Prostate gland (tissue), 2 donors: ENCODE results near the gene TAF11L4. TPM values are rescaled to one million over a fixed set of nuclear protein-coding genes. Genes with fewer than 3 reads are reported as not detected.
"Not testable (repeated sequence)": the region's sequence is repeated elsewhere in the genome, so short reads cannot be mapped to it uniquely, and the experiment has no call there.

Experiments
- DNase-seq: peaks from one replicate; pipeline ENCODE4 v3.0.0-alpha.2; 2019; ENCODE audit warnings: low spot score
- H3K27ac ChIP-seq, 2 donors: fragments of 200-600 bp; sonication (generic); 2 replicates each; pipeline ENCODE4 v1.5.1; 2017 to 2019
- H3K27me3 ChIP-seq: fragments of 200-600 bp; sonication (generic); replicated peaks from 2 replicates; pipeline ENCODE4 v1.5.1; 2019; ENCODE audit not compliant: insufficient read depth
- H3K36me3 ChIP-seq, 2 donors: fragments of 200-600 bp; sonication (generic); 1 replicate in 1 of 2; 2 replicates in 1 of 2; pipeline versions ENCODE4 v1.5.1 to v1.8.1; 2017 to 2019
- H3K4me1 ChIP-seq: fragments of 200-600 bp; sonication (generic); replicated peaks from 2 replicates; pipeline ENCODE4 v1.5.1; 2019
- H3K4me3 ChIP-seq, 2 donors: fragments of 200-600 bp; sonication (generic); 2 replicates each; pipeline ENCODE4 v1.5.1; 2017 to 2019
- H3K9me3 ChIP-seq: fragments of 200-600 bp; sonication (generic); 2 replicates; pipeline ENCODE4 v1.5.1; 2017
- CTCF ChIP-seq, 4 experiments: fragments of 200-600 bp in 2 of 4; fragments of 450-650 bp in 2 of 4; sonication (generic) in 2 of 4; IDR thresholded peaks; 1 replicate in 3 of 4; 2 replicates in 1 of 4; pipeline ENCODE4 v1.5.1; 2016 to 2019; ENCODE audit warnings: antibody characterized with exemption in 4 of 4, mild to moderate bottlenecking in 2 of 4, moderate library complexity in 2 of 4
- POLR2A ChIP-seq: fragments of 450-650 bp; IDR thresholded peaks from one replicate; pipeline ENCODE4 v1.6.1; 2016; ENCODE audit warnings: antibody characterized with exemption, mild to moderate bottlenecking
- POLR2AphosphoS5 ChIP-seq: sonication (generic); formaldehyde crosslinking; IDR thresholded peaks from one replicate; pipeline ENCODE4 v1.6.1; 2017; ENCODE audit warnings: antibody characterized with exemption
- WGBS: methylation state at CpG from one replicate; pipeline ENCODE4 v1.1.5; 2018; 5-methylcytosine and 5-hydroxymethylcytosine counted together
- intact Hi-C: fragments of 100-400 bp; cut with DNase I; formaldehyde crosslinking; loops from one replicate; pipeline ENCODE4 v1.14.2; 2022
- total RNA-seq, 2 donors: library from RNA; depleted of rRNA; stranded (reverse); fragments of >200 nt; gene quantifications; one replicate each; pipeline ENCODE4 v1.1.0, GENCODE V29; 2016

Gene TAF11L4
- not detected for total RNA-seq

GRCh38 chr5:17521501-17521900 lies at the start of gene TAF11L4:
Gene TAF11L4 (plus strand): TSS chr5:17521801.
- H3K27me3 ChIP-seq, H3K36me3 ChIP-seq, H3K9me3 ChIP-seq, DNase-seq, H3K4me1 ChIP-seq, intact Hi-C loops, H3K4me3 ChIP-seq, H3K27ac ChIP-seq: not testable (repeated sequence)
- no CpG with 5 or more reads among the region's 15 CpGs for WGBS

DNA sequence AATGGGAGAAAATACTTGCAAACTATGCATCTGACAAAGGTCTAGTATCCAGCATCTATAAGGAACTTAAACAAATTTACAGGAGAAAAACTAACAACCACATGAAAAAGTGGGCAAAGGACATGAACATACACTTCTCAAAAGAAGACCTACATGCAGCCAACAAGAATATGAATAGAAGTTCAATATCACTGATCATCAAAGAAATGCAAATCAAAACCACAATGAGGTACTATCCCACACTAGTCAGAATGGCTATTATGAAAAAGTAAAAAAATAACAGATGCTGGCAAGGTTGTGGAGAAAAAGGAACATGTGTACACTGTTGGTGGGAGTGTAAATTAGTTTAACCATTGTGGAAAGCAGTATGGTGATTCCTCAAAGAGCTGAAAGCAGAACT lies 46.5 kb upstream of the TAF11L4 start:
- DNase-seq, intact Hi-C loops, H3K36me3 ChIP-seq: not testable (repeated sequence)

DNA sequence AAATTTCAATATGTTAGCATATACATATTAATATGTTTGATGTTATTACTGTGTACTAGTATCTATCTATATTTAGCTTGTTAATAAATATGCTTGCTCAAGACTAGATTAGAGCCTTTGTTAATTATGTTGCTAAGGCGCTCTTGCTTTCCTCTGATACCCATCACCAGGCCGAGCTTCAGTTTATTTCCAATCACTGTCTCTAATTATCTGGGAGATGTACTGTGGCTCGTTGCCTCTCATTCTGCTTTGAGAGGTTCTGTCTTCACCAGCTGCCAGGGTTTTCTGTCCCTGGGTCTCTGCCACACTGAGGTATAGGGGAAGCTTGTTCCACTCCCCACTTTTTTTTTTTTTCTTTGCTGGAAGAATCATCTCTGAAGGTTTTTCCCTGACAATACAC lies 44.6 kb upstream of the TAF11L4 start:
- 66% methylated on average over 3 of the region's 3 CpGs for WGBS
- intact Hi-C loops: no loop called here
- H3K27ac ChIP-seq: no peak overlapping the region
- no peaks in the 10 kb centered on the region for H3K9me3 ChIP-seq
- no peak overlapping the region for H3K4me3 ChIP-seq
- H3K27me3 ChIP-seq: no peaks in the 10 kb centered on the region
- DNase-seq: no peak
- no peaks in the 10 kb centered on the region for H3K4me1 ChIP-seq
- H3K36me3 ChIP-seq: no peaks in the 10 kb centered on the region
- no peak for TF ChIP-seq CTCF (IDR thresholded peaks at IDR 0.05)
- TF ChIP-seq POLR2A: no peak
- TF ChIP-seq POLR2AphosphoS5: no peak

More for the DNA sequence above, 46.5 kb upstream of the TAF11L4 start:
- not testable (repeated sequence) for H3K4me1 ChIP-seq, H3K27ac ChIP-seq, H3K9me3 ChIP-seq, H3K27me3 ChIP-seq, H3K4me3 ChIP-seq

DNA sequence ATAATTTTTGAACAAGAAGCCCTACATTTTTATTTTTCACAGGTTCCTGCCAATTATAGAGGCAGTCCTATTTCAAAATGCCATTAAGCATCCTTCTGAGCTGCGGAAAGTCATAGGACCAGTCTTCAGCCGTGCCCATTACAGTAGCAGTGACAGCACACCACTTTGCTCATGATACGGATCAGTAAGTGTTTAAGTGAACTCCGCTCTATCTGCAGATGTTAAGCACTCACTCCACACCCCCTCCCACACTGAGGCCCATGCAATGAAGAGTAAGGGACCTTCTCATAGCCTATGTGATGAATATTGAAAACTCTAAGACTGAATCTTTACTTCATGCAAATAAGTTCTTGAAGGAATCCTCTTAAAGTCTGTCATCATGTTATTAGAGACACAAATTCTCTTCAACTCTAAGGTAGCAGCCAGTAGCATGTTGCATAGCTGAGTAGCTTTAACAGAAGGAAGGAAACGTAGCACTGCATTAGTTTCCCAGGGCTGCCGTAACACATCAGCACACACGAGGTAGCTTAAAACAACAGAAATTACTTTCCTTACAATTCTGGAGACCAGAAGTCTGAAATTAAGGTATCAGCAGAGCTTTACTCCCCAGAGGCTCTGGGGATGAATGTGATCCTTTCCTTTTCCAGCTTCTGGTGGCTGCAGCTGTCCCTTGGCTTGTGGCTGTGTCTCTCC lies 43.9 kb upstream of the TAF11L4 start:
- 60% methylated on average over 7 of the region's 7 CpGs for WGBS
- Histone ChIP-seq H3K27ac (no peak overlapping the region), H3K27me3 (no peaks in the 10 kb centered on the region), H3K9me3 (no peaks in the 10 kb centered on the region), H3K4me3 (no peak overlapping the region), H3K4me1 (no peaks in the 10 kb centered on the region), H3K36me3 (no peaks in the 10 kb centered on the region)
- no peak for DNase-seq
- TF ChIP-seq CTCF (IDR thresholded peaks at IDR 0.05) (no peak), POLR2A (no peak), POLR2AphosphoS5 (no peak)
- intact Hi-C loops: no loop called here

DNA sequence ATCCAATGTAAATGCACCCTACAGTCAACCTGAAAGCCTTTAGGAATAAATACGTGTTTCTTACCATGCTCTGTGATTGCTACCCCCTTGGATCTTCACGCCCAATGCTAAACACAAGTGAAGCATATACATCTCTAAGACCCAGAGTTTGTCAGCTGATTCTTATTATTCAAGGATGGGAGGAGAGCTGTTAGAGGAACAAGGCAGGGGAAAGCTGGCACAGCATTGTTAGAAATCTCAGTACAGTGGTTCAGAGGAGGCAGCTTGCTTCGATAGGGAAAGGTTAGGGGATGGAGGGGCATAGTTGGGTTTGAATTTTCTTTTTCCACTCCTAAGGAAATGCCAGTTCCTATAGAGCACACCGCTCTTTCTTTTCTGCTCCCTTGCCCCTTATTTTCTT lies 40.2 kb upstream of the TAF11L4 start:
- H3K4me3 ChIP-seq: no peak overlapping the region
- no peaks in the 10 kb centered on the region for H3K36me3 ChIP-seq
- H3K27me3 ChIP-seq: no peaks in the 10 kb centered on the region
- WGBS: 84% methylated on average over 4 of the region's 4 CpGs
- no peaks in the 10 kb centered on the region for H3K9me3 ChIP-seq
- intact Hi-C loops: no loop called here
- H3K4me1 ChIP-seq: no peaks in the 10 kb centered on the region
- TF ChIP-seq POLR2AphosphoS5 (no peak), CTCF (IDR thresholded peaks at IDR 0.05) (no peak), POLR2A (no peak)
- H3K27ac ChIP-seq: no peak overlapping the region
- DNase-seq: no peak

- H3K36me3 ChIP-seq: no peaks in the 10 kb centered on the region
- no peaks in the 10 kb centered on the region for H3K27me3 ChIP-seq
- TF ChIP-seq POLR2AphosphoS5: no peak
- TF ChIP-seq CTCF (IDR thresholded peaks at IDR 0.05): no peak
- TF ChIP-seq POLR2A: no peak
- no peak overlapping the region for H3K27ac ChIP-seq
- DNase-seq: no peak
- intact Hi-C loops: no loop called here
- 48% methylated on average over 2 of the region's 2 CpGs for WGBS
- H3K9me3 ChIP-seq: no peaks in the 10 kb centered on the region
- H3K4me3 ChIP-seq: no peak overlapping the region
- no peaks in the 10 kb centered on the region for H3K4me1 ChIP-seq
Observed at GRCh38 chr5:17482790-17483189, 38.8 kb upstream of the TAF11L4 start.

GRCh38 chr5:17486464-17487173 lies 35.0 kb upstream of the TAF11L4 start:
- H3K4me1 ChIP-seq, H3K4me3 ChIP-seq, intact Hi-C loops, H3K9me3 ChIP-seq, H3K27ac ChIP-seq, DNase-seq, H3K27me3 ChIP-seq, H3K36me3 ChIP-seq: not testable (repeated sequence)
- WGBS: 93% methylated on average over 10 of the region's 10 CpGs
